HAP-1 (cell line): ENCODE results near the gene ARHGEF3.

ENCODE experiments used
- DNase-seq, 2 experiments: peaks; one replicate each; pipeline ENCODE4 v3.0.0-alpha.2; 2016 to 2020; ENCODE audit warnings: low spot score in 2 of 2
- H3K27me3 ChIP-seq: fragments of 250-450 bp; sonication (Bioruptor Pico); 2 replicates; pipeline ENCODE4 v1.5.1; 2020; ENCODE audit warnings: low read depth, mild to moderate bottlenecking, moderate library complexity
- H3K36me3 ChIP-seq: fragments of 250-450 bp; sonication (Bioruptor Pico); replicated peaks from 2 replicates; pipeline ENCODE4 v1.5.1; 2020; ENCODE audit warnings: mild to moderate bottlenecking
- H3K4me1 ChIP-seq: fragments of 250-450 bp; sonication (Bioruptor Pico); 2 replicates; pipeline ENCODE4 v1.5.1; 2020; ENCODE audit warnings: mild to moderate bottlenecking
- H3K4me3 ChIP-seq: fragments of 250-450 bp; sonication (Bioruptor Pico); 2 replicates; pipeline ENCODE4 v1.5.1; 2020; ENCODE audit warnings: mild to moderate bottlenecking, moderate library complexity
- H3K9me3 ChIP-seq: fragments of 250-450 bp; sonication (Bioruptor Pico); 2 replicates; pipeline ENCODE4 v1.5.1; 2020; ENCODE audit warnings: mild to moderate bottlenecking, moderate library complexity
- in situ Hi-C: fragments of 300-500 bp; cut with MboI; formaldehyde crosslinking; loops from 3 replicates; pipeline ENCODE4 v1.14.3; 2020; ENCODE audit warnings: low sequenced_read_pairs, inconsistent platforms, mixed read lengths

Gene ARHGEF3

GRCh38 chr3:56801662-56802377, at the start of gene ARHGEF3:
Gene ARHGEF3, minus strand, starts transcription at chr3:56801949. Its CDS starts 151 bp downstream, at chr3:56801798.
- H3K4me3 ChIP-seq: peak within 1 kb of the TSS; percentile 54
- no peaks in the 10 kb centered on the region for H3K27me3 ChIP-seq
- in situ Hi-C loops: no loop called here
- peak; percentile 70 to 84 for DNase-seq
- H3K4me1 ChIP-seq: peaks cover 9% of the 10 kb centered on the region
- H3K9me3 ChIP-seq: no peaks in the 10 kb centered on the region
- H3K36me3 ChIP-seq: no peaks in the 10 kb centered on the region

- Histone ChIP-seq H3K9me3 (no peaks in the 10 kb centered on the region), H3K36me3 (no peaks in the 10 kb centered on the region), H3K27me3 (no peaks in the 10 kb centered on the region), H3K4me1 (no peaks in the 10 kb centered on the region), H3K4me3 (no peak overlapping the region)
- in situ Hi-C loops: no loop called here
- no peak for DNase-seq
Measured at GRCh38 chr3:56849698-56850097, 47.9 kb upstream of the ARHGEF3 start.

- Histone ChIP-seq H3K4me3 (no peak overlapping the region), H3K27me3 (no peaks in the 10 kb centered on the region), H3K4me1 (no peaks in the 10 kb centered on the region), H3K9me3 (no peaks in the 10 kb centered on the region), H3K36me3 (no peaks in the 10 kb centered on the region)
- in situ Hi-C loops: no loop called here
- no peak for DNase-seq
Measured at GRCh38 chr3:56845505-56845904, 43.8 kb upstream of the ARHGEF3 start.

- in situ Hi-C loops: no loop called here
- no peaks in the 10 kb centered on the region for H3K9me3 ChIP-seq
Measured at GRCh38 chr3:56844536-56844935, 42.8 kb upstream of the ARHGEF3 start.

GRCh38 chr3:56839784-56840715, 38.3 kb upstream of the ARHGEF3 start:
- no peaks in the 10 kb centered on the region for H3K4me1 ChIP-seq
- in situ Hi-C loops: no loop called here
- H3K9me3 ChIP-seq: no peaks in the 10 kb centered on the region
- H3K4me3 ChIP-seq: no peak overlapping the region
- H3K36me3 ChIP-seq: no peaks in the 10 kb centered on the region
- H3K27me3 ChIP-seq: no peaks in the 10 kb centered on the region
- no peak for DNase-seq

More at GRCh38 chr3:56844536-56844935, 42.8 kb upstream of the ARHGEF3 start:
- no peak for DNase-seq
- Histone ChIP-seq H3K36me3 (no peaks in the 10 kb centered on the region), H3K4me3 (no peak overlapping the region), H3K4me1 (no peaks in the 10 kb centered on the region), H3K27me3 (no peaks in the 10 kb centered on the region)

- no peak for DNase-seq
- H3K36me3 ChIP-seq: no peaks in the 10 kb centered on the region
- H3K27me3 ChIP-seq: no peaks in the 10 kb centered on the region
- H3K9me3 ChIP-seq: no peaks in the 10 kb centered on the region
- H3K4me3 ChIP-seq: no peak overlapping the region
- H3K4me1 ChIP-seq: no peaks in the 10 kb centered on the region
- in situ Hi-C loops: no loop called here
Measured at GRCh38 chr3:56838448-56838847, 36.7 kb upstream of the ARHGEF3 start.

- Histone ChIP-seq H3K9me3 (no peaks in the 10 kb centered on the region), H3K4me3 (no peak overlapping the region), H3K36me3 (no peaks in the 10 kb centered on the region), H3K27me3 (no peaks in the 10 kb centered on the region), H3K4me1 (peaks cover 6% of the 10 kb centered on the region)
- in situ Hi-C loops: no loop called here
- DNase-seq: no peak
Measured at GRCh38 chr3:56837196-56837955, 35.6 kb upstream of the ARHGEF3 start.

- H3K9me3 ChIP-seq: no peaks in the 10 kb centered on the region
- in situ Hi-C loops: no loop called here
- H3K4me3 ChIP-seq: no peak overlapping the region
- no peak for DNase-seq
- H3K27me3 ChIP-seq: no peaks in the 10 kb centered on the region
- peaks cover 6% of the 10 kb centered on the region for H3K4me1 ChIP-seq
- H3K36me3 ChIP-seq: no peaks in the 10 kb centered on the region
Measured at GRCh38 chr3:56836276-56837163, 34.8 kb upstream of the ARHGEF3 start.

- no peak overlapping the region for H3K4me3 ChIP-seq
- H3K9me3 ChIP-seq: no peaks in the 10 kb centered on the region
- H3K36me3 ChIP-seq: no peaks in the 10 kb centered on the region
- no peaks in the 10 kb centered on the region for H3K27me3 ChIP-seq
- in situ Hi-C loops: no loop called here
- no peak for DNase-seq
- peaks cover 6% of the 10 kb centered on the region for H3K4me1 ChIP-seq
Measured at GRCh38 chr3:56835650-56836227, 34.0 kb upstream of the ARHGEF3 start.

GRCh38 chr3:56833536-56833935, 31.8 kb upstream of the ARHGEF3 start:
- H3K9me3 ChIP-seq: no peaks in the 10 kb centered on the region
- no peak for DNase-seq
- in situ Hi-C loops: no loop called here
- H3K27me3 ChIP-seq: no peaks in the 10 kb centered on the region
- no peaks in the 10 kb centered on the region for H3K36me3 ChIP-seq
- H3K4me3 ChIP-seq: no peak overlapping the region
- peaks cover 6% of the 10 kb centered on the region for H3K4me1 ChIP-seq

GRCh38 chr3:56833022-56833421, 31.3 kb upstream of the ARHGEF3 start:
- Histone ChIP-seq H3K4me3 (no peak overlapping the region), H3K9me3 (no peaks in the 10 kb centered on the region), H3K4me1 (peaks cover 6% of the 10 kb centered on the region), H3K27me3 (no peaks in the 10 kb centered on the region), H3K36me3 (no peaks in the 10 kb centered on the region)
- in situ Hi-C loops: no loop called here
- no peak for DNase-seq

GRCh38 chr3:56831572-56831971, 29.8 kb upstream of the ARHGEF3 start:
- Histone ChIP-seq H3K36me3 (no peaks in the 10 kb centered on the region), H3K9me3 (no peaks in the 10 kb centered on the region), H3K4me3 (no peak overlapping the region), H3K27me3 (no peaks in the 10 kb centered on the region; the same call in 1 of the 2 replicates), H3K4me1 (peaks cover 6% of the 10 kb centered on the region)
- DNase-seq: no peak
- in situ Hi-C loops: no loop called here
